ENCODE data around the gene CD151. TPM values are rescaled to one million over a fixed set of nuclear protein-coding genes. Genes with fewer than 3 reads are reported as not detected.

Gene CD151
- total RNA-seq, 2 donors from 2014 or later, result 443 to 462 TPM

DNA sequence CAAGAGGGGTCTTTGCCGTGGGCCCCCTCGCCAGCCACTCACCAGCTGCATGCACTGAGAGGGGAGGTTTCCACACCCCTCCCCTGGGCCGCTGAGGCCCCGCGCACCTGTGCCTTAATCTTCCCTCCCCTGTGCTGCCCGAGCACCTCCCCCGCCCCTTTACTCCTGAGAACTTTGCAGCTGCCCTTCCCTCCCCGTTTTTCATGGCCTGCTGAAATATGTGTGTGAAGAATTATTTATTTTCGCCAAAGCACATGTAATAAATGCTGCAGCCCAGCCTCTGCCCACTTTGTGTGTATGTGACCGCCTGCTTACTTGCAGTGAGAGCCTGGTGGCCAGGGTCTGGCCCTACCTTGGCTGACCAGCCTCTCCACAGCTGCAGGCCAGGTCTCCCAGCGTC is 7.8 kb upstream of the CD151 start:
- intact Hi-C loops (cut with DNase I, micrococcal nuclease), result no loop called here
- ATAC-seq (peak; percentile 0), DNase-seq (no peak)

- ATAC-seq, result peak; percentile 19
- peak; percentile 67 to 75 for DNase-seq
- intact Hi-C loops (cut with DNase I, micrococcal nuclease), result no loop called here
Observed at GRCh38 chr11:825366-826226, 7.2 kb upstream of the CD151 start.

- DNase-seq (no peak), ATAC-seq (peak; percentile 0)
Observed at GRCh38 chr11:826227-826621, 6.5 kb upstream of the CD151 start.

DNA sequence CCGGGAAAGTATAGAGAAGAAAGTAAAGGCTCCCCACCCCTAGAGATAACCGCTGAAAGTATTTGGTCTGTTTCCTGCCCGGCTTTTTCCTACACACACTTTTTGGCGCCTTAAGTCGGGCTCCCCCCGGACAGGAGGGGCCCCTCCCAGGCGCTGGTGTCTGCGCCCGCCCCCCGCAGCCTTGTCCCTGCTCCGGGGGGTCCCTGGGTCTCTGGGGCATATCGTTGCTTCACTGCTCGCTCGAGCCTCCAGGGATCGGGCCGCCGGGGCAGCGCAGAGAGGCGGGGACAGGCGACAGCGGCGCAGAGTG is 6.0 kb upstream of the CD151 start:
- DNase-seq, result no peak
- intact Hi-C loops (cut with DNase I, micrococcal nuclease), result no loop called here
- peak; percentile 3 for ATAC-seq

More at GRCh38 chr11:826227-826621, 6.5 kb upstream of the CD151 start:
- intact Hi-C loops (cut with DNase I, micrococcal nuclease), result no loop called here

GRCh38 chr11:827146-827896 is 5.4 kb upstream of the CD151 start:
- ATAC-seq (peak; percentile 55), DNase-seq (peak; percentile 66 to 74)
- intact Hi-C loops (cut with DNase I, micrococcal nuclease), result no loop called here

DNA sequence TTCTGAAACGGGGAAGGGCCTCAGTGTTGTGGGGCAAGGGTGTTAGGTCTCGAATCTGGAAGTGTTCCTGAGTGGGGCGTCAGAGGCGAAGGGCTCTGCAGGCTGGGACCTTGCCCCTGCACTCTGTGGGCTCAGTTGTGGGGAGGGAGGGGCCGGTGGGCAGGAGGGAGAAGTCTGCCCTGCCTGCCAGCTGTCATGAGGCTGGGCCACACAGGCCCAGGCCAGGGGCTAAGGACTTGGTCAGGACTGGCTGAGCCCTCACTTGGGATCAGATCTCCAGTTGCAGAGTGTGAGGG is 4.9 kb upstream of the CD151 start, which contains the start of gene CRACR2B:
Gene CRACR2B (plus strand): TSS at position 23 of the 296 bp plus-strand sequence. CDS start 689 bp downstream, outside the sequence.
- intact Hi-C loops (cut with DNase I, micrococcal nuclease), result no loop called here
- ATAC-seq (no peak), DNase-seq (peak; percentile 81 to 86)

GRCh38 chr11:828506-829175 is 4.1 kb upstream of the CD151 start:
- DNase-seq (peak in 1 of 2 donors; percentile 24), ATAC-seq (no peak)
- intact Hi-C loops (cut with DNase I, micrococcal nuclease), result no loop called here

DNA sequence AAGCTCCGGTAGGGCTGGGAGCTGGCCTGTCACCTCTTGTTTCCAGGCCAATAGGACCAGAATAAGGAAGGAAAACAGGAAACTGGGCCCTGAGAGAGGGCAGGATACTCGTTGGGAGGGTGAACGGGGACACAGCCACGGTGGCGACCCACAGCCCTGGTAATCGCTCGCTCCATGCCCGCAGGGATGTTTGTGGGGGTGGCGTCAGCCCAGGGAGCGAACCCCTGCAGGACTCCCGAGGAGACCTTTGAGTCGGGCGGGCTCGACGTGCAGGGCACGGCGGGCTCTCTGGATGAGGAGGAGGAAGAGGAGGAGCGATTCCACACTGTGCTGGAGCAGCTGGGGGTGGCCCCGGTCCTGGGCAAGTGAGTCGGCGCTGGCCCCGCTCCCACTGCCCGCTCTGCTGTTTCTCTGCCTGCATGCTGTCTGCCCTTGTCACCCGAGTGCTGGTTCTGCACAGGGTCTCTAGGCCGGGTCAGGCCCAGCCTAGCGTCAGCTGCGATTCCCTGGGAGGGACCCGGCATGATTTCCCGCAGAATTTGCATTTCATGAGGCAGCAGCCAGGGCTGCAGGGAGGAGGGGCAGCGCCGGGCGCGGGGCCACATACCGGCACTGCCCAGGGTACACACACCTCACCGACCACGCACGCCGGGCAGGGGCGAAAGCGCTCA is 3.4 kb upstream of the CD151 start:
- ATAC-seq (no peak), DNase-seq (peak in 1 of 2 donors; percentile 42)
- intact Hi-C loops (cut with DNase I, micrococcal nuclease), result no loop called here

DNA sequence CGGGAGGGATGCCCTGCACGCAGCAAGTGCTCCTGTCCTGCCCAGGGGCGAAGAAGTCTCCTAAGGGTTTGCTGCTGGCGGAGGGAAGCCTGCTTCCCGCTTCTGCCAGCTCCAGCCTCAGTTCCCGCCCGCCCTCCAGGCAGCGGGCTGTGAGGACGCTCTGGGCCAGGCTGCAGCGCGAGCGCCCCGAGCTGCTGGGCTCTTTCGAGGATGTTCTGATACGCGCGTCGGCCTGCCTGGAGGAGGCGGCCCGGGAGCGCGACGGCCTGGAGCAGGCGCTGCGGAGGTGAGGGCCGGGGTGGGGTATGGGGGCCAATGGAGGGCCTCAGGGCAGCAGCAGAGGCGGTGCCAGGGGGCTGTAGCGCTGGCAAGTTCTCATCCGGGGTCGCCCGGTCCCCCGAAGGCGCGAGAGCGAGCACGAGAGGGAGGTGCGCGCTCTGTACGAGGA is 2.9 kb upstream of the CD151 start:
- ATAC-seq (no peak), DNase-seq (no peak)
- intact Hi-C loops (cut with DNase I, micrococcal nuclease), result no loop called here

DNA sequence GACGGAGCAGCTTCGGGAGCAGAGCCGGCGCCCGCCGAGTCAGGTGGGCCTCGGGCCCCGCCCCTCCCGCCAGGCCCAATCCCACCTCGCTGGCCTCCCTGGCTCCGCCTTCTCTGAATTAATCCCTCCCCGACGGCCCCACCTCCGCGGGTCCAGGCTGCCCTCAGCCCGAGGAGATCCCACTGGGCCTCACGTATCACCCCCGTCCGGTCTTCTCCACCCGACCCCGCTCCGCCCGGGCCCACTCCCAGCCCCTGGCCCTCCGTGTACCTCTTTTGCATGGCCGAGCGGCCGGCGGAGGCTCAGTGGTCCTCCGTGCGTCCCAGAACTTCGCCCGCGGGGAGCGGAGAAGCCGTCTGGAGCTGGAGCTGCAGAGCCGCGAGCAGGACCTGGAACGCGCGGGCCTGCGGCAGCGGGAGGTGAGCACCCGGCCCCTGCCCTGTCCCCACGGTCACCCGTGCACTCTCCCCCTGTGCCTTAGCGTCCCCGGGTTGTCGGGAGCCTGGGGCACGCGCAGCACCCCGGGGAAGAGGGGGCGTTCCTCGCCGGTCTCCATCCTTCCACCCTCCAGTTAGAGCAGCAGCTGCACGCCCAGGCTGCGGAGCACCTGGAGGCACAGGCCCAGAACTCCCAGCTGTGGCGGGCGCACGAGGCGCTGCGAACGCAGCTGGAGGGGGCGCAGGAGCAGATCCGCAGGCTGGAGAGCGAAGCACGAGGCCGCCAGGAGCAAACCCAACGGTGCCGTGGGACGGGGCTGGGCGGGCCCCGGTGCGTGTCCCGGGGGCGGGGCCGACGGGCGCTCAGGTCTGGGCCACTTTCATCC is 2.2 kb upstream of the CD151 start:
- peak; percentile 10 for ATAC-seq
- DNase-seq, result peak; percentile 82 to 89
- intact Hi-C loops (cut with DNase I, micrococcal nuclease), result no loop called here

GRCh38 chr11:831118-831864 is 1.5 kb upstream of the CD151 start:
- intact Hi-C loops (cut with DNase I, micrococcal nuclease), result no loop called here
- DNase-seq, result no peak
- ATAC-seq, result no peak

- DNase-seq (no peak), ATAC-seq (no peak)
Observed at GRCh38 chr11:831961-832528, 707 bp upstream of the CD151 start.

GRCh38 chr11:833114-833791 is 501 bp downstream of the CD151 start:
- intact Hi-C loops (cut with DNase I, micrococcal nuclease), result no loop called here
- DNase-seq (peak; percentile 58 to 76), ATAC-seq (peak; percentile 51)

More at GRCh38 chr11:831961-832528, 707 bp upstream of the CD151 start:
- intact Hi-C loops (cut with DNase I, micrococcal nuclease), result no loop called here

DNA sequence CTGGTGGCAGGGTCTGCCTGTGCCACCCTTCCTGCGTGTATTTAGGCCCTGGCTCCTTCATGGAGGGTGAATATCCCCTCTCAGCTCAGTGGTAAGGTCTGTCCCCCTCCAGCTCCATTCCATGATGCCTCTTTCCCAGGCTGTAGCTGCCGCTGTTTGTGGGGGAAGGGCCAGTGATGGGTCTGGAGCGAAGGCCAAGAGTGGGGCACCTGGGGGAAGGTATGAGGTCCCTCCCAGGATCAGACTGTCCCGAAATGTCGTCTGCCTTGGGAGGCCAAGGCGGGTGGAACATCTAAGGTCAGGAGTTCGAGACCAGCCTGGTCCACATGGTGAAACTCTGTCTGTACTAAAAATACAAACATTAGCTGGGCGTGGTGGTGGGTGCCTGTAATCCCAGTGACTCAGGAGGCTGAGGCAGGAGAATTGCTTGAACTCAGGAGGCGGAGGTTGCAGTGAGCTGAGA is 1.1 kb downstream of the CD151 start:
- peak; percentile 10 for ATAC-seq
- intact Hi-C loops (cut with DNase I, micrococcal nuclease), result no loop called here
- DNase-seq, result peak; percentile 45 to 59

GRCh38 chr11:834371-835316 is 1.9 kb downstream of the CD151 start:
- peak; percentile 82 to 85 for DNase-seq
- intact Hi-C loops (cut with DNase I, micrococcal nuclease), result no loop called here
- ATAC-seq, result peak; percentile 60

DNA sequence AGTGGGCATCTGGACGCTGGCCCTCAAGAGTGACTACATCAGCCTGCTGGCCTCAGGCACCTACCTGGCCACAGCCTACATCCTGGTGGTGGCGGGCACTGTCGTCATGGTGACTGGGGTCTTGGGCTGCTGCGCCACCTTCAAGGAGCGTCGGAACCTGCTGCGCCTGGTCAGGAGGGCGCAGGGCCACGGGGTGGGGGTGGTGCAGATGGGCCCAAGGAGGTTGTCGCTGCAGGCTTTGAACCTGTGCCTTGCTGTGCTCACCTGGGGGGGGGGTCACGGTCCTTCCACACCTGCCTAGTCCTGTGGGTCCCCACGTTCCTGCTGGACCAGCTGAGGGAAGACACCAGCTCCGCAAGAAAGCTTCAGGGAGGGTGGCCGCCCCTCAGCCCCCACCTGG is 3.5 kb downstream of the CD151 start:
- peak in 1 of 2 donors; percentile 12 for DNase-seq
- intact Hi-C loops (cut with DNase I, micrococcal nuclease), result no loop called here
- ATAC-seq, result no peak
